Duodenal mucosa (tissue), 2 donors: ENCODE data around the gene EDA2R.

Experiments
- H3K27ac ChIP-seq: one replicate; pipeline ENCODE4 v1.7.0; 2013; ENCODE audit warnings: low read depth, low read length
- H3K27me3 ChIP-seq, 2 donors: one replicate each; pipeline ENCODE4 v1.7.0; 2013; ENCODE audit warnings: low read length in 2 of 2, control low read depth in 1 of 2; ENCODE audit not compliant: insufficient read depth in 2 of 2, control insufficient read depth in 1 of 2
- H3K36me3 ChIP-seq, 2 donors: one replicate each; pipeline ENCODE4 v1.7.0; 2013; ENCODE audit warnings: low read length in 2 of 2, control low read depth in 1 of 2; ENCODE audit not compliant: insufficient read depth in 2 of 2, control insufficient read depth in 1 of 2
- H3K4me1 ChIP-seq, 2 donors: one replicate each; pipeline ENCODE4 v1.7.0; 2013; ENCODE audit warnings: low read length in 2 of 2, control low read depth in 1 of 2; ENCODE audit not compliant: insufficient read depth in 2 of 2, control insufficient read depth in 1 of 2
- H3K4me3 ChIP-seq, 2 donors: one replicate each; pipeline ENCODE4 v1.7.0; 2013; ENCODE audit warnings: low read length in 2 of 2, low read depth in 1 of 2
- H3K9ac ChIP-seq, 2 donors: one replicate each; pipeline ENCODE4 v1.7.0; 2013; ENCODE audit warnings: low read length in 2 of 2, low read depth in 1 of 2
- H3K9me3 ChIP-seq, 2 donors: one replicate each; pipeline ENCODE4 v1.7.0; 2013; ENCODE audit warnings: low read length in 2 of 2, control low read depth in 1 of 2; ENCODE audit not compliant: control insufficient read depth in 1 of 2

The EDA2R gene

GRCh38 chrX:66635360-66635759, 3.5 kb downstream of the EDA2R start:
- H3K9me3 ChIP-seq: no peaks in the 10 kb centered on the region
- H3K27ac ChIP-seq: no peak overlapping the region
- H3K27me3 ChIP-seq: no peaks in the 10 kb centered on the region
- H3K9ac ChIP-seq: no peak overlapping the region
- H3K36me3 ChIP-seq: no peaks in the 10 kb centered on the region
- H3K4me1 ChIP-seq: no peaks in the 10 kb centered on the region
- no peak overlapping the region for H3K4me3 ChIP-seq

GRCh38 chrX:66634272-66634671, 4.6 kb downstream of the EDA2R start:
- H3K9ac ChIP-seq: no peak overlapping the region
- H3K36me3 ChIP-seq: no peaks in the 10 kb centered on the region
- H3K27ac ChIP-seq: no peak overlapping the region
- no peak overlapping the region for H3K4me3 ChIP-seq
- no peaks in the 10 kb centered on the region for H3K27me3 ChIP-seq
- no peaks in the 10 kb centered on the region for H3K4me1 ChIP-seq
- no peaks in the 10 kb centered on the region for H3K9me3 ChIP-seq

GRCh38 chrX:66633541-66633940, 5.3 kb downstream of the EDA2R start:
- Histone ChIP-seq H3K9me3 (no peaks in the 10 kb centered on the region), H3K36me3 (no peaks in the 10 kb centered on the region), H3K4me3 (no peak overlapping the region), H3K27ac (no peak overlapping the region), H3K27me3 (no peaks in the 10 kb centered on the region), H3K4me1 (no peaks in the 10 kb centered on the region), H3K9ac (no peak overlapping the region)

- no peak overlapping the region for H3K27ac ChIP-seq
- H3K36me3 ChIP-seq: no peaks in the 10 kb centered on the region
- no peaks in the 10 kb centered on the region for H3K4me1 ChIP-seq
- no peak overlapping the region for H3K4me3 ChIP-seq
- H3K9ac ChIP-seq: no peak overlapping the region
- no peaks in the 10 kb centered on the region for H3K9me3 ChIP-seq
- no peaks in the 10 kb centered on the region for H3K27me3 ChIP-seq
Observed at GRCh38 chrX:66632981-66633380, 5.9 kb downstream of the EDA2R start.

- Histone ChIP-seq H3K9ac (no peak overlapping the region), H3K27ac (no peak overlapping the region)
Observed at GRCh38 chrX:66632473-66632872, 6.4 kb downstream of the EDA2R start.

GRCh38 chrX:66625525-66625924, 13.4 kb downstream of the EDA2R start:
- Histone ChIP-seq H3K4me3 (no peak overlapping the region), H3K9ac (no peak overlapping the region), H3K4me1 (no peaks in the 10 kb centered on the region), H3K27me3 (no peaks in the 10 kb centered on the region), H3K9me3 (no peaks in the 10 kb centered on the region), H3K27ac (no peak overlapping the region), H3K36me3 (no peaks in the 10 kb centered on the region)

More at GRCh38 chrX:66632473-66632872, 6.4 kb downstream of the EDA2R start:
- Histone ChIP-seq H3K4me3 (no peak overlapping the region), H3K27me3 (no peaks in the 10 kb centered on the region), H3K4me1 (no peaks in the 10 kb centered on the region), H3K9me3 (no peaks in the 10 kb centered on the region), H3K36me3 (no peaks in the 10 kb centered on the region)

- Histone ChIP-seq H3K36me3 (no peaks in the 10 kb centered on the region), H3K9ac (no peak overlapping the region), H3K4me1 (no peaks in the 10 kb centered on the region), H3K27me3 (no peaks in the 10 kb centered on the region), H3K27ac (no peak overlapping the region), H3K9me3 (no peaks in the 10 kb centered on the region), H3K4me3 (no peak overlapping the region)
Observed at GRCh38 chrX:66622209-66622608, 16.7 kb downstream of the EDA2R start.

GRCh38 chrX:66616944-66617343, 21.9 kb downstream of the EDA2R start:
- no peaks in the 10 kb centered on the region for H3K4me1 ChIP-seq
- no peak overlapping the region for H3K9ac ChIP-seq
- H3K36me3 ChIP-seq: no peaks in the 10 kb centered on the region
- H3K9me3 ChIP-seq: no peaks in the 10 kb centered on the region
- H3K4me3 ChIP-seq: no peak overlapping the region
- H3K27me3 ChIP-seq: no peaks in the 10 kb centered on the region
- no peak overlapping the region for H3K27ac ChIP-seq

- H3K27ac ChIP-seq: no peak overlapping the region
- no peaks in the 10 kb centered on the region for H3K4me1 ChIP-seq
- no peak overlapping the region for H3K9ac ChIP-seq
- H3K9me3 ChIP-seq: peaks cover 0 to 4% of the 10 kb centered on the region in 2 donors
- no peaks in the 10 kb centered on the region for H3K36me3 ChIP-seq
- H3K4me3 ChIP-seq: no peak overlapping the region
- H3K27me3 ChIP-seq: no peaks in the 10 kb centered on the region
Observed at GRCh38 chrX:66602381-66602938, 36.4 kb downstream of the EDA2R start.

GRCh38 chrX:66601522-66601921, 37.4 kb downstream of the EDA2R start:
- no peak overlapping the region for H3K27ac ChIP-seq
- peaks cover 0 to 4% of the 10 kb centered on the region in 2 donors for H3K9me3 ChIP-seq
- no peak overlapping the region for H3K9ac ChIP-seq
- H3K36me3 ChIP-seq: no peaks in the 10 kb centered on the region
- no peaks in the 10 kb centered on the region for H3K4me1 ChIP-seq
- no peak overlapping the region for H3K4me3 ChIP-seq
- H3K27me3 ChIP-seq: no peaks in the 10 kb centered on the region

- no peak overlapping the region for H3K9ac ChIP-seq
- no peak overlapping the region for H3K4me3 ChIP-seq
- H3K27ac ChIP-seq: no peak overlapping the region
Observed at GRCh38 chrX:66579219-66579618, 59.7 kb downstream of the EDA2R start.

More at GRCh38 chrX:66579219-66579618, 59.7 kb downstream of the EDA2R start:
- no peaks in the 10 kb centered on the region for H3K4me1 ChIP-seq
- H3K27me3 ChIP-seq: no peaks in the 10 kb centered on the region
- H3K9me3 ChIP-seq: no peaks in the 10 kb centered on the region
- H3K36me3 ChIP-seq: no peaks in the 10 kb centered on the region
